Ectodermal cell (in vitro differentiated cells): ENCODE results near the gene TLR9.

ENCODE experiments used
- H3K27ac ChIP-seq: 2 replicates; pipeline ENCODE4 v1.7.0; 2013; ENCODE audit warnings: mild to moderate bottlenecking, low read depth, low read length; ENCODE audit not compliant: insufficient read depth, poor library complexity, severe bottlenecking
- H3K27me3 ChIP-seq: 2 replicates; pipeline ENCODE4 v1.7.0; 2013; ENCODE audit warnings: mild to moderate bottlenecking, low read length; ENCODE audit not compliant: insufficient read depth, control insufficient read depth, poor library complexity, severe bottlenecking
- H3K36me3 ChIP-seq: one replicate; pipeline ENCODE4 v1.7.0; 2013; ENCODE audit warnings: low read length; ENCODE audit not compliant: control insufficient read depth, insufficient read depth
- H3K4me1 ChIP-seq: one replicate; pipeline ENCODE4 v1.7.0; 2013; ENCODE audit warnings: low read length; ENCODE audit not compliant: control insufficient read depth, insufficient read depth
- H3K4me3 ChIP-seq: 2 replicates; pipeline ENCODE4 v1.7.0; 2013; ENCODE audit warnings: low read depth, low read length, control low read depth; ENCODE audit not compliant: insufficient read depth
- H3K9me3 ChIP-seq: 2 replicates; pipeline ENCODE4 v1.7.0; 2013; ENCODE audit warnings: mild to moderate bottlenecking, low read length, moderate library complexity; ENCODE audit not compliant: control insufficient read depth
- WGBS, 2 experiments: methylation state at CpG; one replicate each; pipeline ENCODE4 v1.1.7; 2013; ENCODE audit warnings: missing lambda C conversion rate in 2 of 2; 5-methylcytosine and 5-hydroxymethylcytosine counted together

Gene TLR9

DNA sequence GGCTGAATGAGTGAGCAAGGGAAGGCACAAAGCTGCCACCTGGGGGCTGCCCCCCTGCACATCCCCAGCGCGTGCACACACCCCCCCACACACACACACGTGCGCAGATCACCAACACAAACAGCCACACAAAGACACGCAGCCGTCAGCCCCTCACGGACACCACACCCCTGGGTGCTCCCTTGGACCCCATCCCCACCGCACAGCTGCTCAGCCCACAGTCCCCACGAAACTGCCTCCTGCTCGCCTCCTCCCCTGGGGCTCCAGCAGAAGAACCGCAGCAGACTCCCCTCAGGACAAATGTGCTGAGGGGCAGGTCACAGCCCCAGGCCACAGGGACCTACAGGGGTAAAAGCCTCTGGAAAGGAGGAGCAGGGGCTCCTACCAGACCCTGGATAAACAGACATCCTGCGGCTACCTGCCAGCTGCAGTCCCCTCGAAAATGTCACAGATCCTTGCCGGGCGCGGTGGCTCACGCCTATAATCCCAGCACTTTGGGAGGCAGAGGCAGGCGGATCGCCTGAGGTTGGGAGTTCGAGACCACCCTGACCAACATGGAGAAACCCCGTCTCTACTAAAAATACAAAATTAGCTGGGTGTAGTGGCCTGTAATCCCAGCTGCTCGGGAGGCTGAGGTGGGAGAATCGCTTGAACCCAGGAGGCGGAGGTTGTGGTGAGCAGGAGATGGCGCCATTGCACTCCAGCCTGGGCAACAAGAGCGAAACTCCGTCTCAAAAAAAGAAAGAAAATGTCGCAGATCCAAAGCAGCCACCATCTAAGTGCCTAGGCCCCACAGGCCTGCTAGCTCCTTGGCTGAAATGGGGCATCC, 7.0 kb upstream of the TLR9 start:
- H3K36me3 ChIP-seq: no peaks in the 10 kb centered on the region
- H3K27ac ChIP-seq: no peak overlapping the region
- no peaks in the 10 kb centered on the region for H3K9me3 ChIP-seq
- peaks cover under 1% of the 10 kb centered on the region for H3K4me1 ChIP-seq
- H3K27me3 ChIP-seq: no peaks in the 10 kb centered on the region
- H3K4me3 ChIP-seq: no peak overlapping the region
- 89 to 90% methylated on average over 28 of the region's 28 CpGs for WGBS, 2 experiments

DNA sequence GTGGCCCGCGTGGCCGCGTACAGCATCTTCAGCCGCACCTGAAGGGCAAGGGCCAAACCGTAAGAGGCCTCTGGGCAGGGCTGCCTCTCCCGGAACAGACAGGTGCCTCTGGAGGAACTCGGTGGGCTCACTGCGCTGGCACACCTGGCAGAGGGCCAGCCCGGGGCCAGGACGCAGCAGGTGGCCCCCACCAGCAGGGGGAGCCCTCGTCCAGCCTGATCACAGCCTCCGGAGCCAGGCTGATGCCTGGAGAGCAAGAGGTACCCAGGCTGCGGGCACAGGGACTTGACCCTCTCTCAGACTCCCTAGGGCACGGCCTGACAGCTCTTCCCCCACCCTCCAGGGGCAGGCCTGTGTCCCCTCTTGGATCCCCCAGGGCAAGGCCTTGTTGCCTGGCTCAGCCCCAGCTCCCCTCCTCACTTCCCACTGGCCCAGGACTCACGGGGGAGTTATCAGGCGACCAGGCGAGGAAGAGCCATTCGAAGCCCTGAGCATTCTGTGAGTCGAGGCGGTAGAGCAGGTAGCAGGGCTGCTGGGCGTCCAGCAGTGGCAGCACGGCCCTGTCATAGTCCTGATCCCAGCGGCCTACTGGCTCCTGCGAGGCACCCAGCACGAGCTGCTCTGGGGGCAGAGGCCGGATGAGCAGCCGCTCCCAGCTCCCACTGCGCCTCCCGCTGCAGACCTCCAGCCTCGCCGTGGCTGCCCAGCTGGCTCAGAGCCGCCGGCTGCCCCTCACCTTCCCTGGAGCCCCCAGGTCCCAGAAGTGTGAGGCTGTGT, 6.2 kb upstream of the TLR9 start:
- Histone ChIP-seq H3K4me1 (no peaks in the 10 kb centered on the region), H3K27me3 (no peaks in the 10 kb centered on the region), H3K4me3 (no peak overlapping the region), H3K36me3 (no peaks in the 10 kb centered on the region), H3K9me3 (no peaks in the 10 kb centered on the region), H3K27ac (no peak overlapping the region)
- WGBS, 2 experiments: 86 to 87% methylated on average over 34 of the region's 34 CpGs

DNA sequence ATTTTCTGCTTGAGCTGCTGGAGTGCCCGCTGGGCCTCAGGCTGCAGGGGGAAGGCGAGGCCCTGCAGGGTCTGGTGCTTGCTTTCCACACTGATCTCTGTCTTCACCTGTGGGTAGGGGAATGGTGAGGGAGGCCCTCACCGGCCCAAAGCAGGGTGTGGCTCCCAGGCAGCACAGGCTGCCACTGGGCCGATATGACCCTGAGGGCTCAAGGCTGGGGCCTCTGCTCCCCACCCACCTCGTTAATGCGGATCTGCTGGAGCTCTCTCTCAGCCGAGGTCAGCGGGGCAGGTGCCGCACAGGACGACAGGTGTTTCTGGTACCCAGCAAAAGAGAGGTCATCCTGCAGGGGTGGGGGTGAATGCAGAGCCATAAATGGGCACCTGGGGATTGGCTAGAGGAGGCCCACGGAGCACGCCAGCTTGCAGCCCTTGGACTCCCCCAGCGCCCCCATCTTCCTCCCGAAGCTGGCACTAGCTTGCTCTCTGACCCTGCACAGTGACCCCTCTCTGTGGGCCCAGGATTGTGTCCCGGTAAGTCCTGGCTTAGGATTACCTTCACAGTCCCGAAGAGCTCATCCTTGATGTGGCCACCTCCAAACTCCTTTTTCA, 5.5 kb upstream of the TLR9 start:
- Histone ChIP-seq H3K4me1 (no peaks in the 10 kb centered on the region), H3K36me3 (no peaks in the 10 kb centered on the region), H3K27me3 (no peaks in the 10 kb centered on the region), H3K27ac (no peak overlapping the region), H3K4me3 (no peak overlapping the region), H3K9me3 (no peaks in the 10 kb centered on the region)
- WGBS, 2 experiments: 96 to 97% methylated on average over 16 of the region's 16 CpGs

DNA sequence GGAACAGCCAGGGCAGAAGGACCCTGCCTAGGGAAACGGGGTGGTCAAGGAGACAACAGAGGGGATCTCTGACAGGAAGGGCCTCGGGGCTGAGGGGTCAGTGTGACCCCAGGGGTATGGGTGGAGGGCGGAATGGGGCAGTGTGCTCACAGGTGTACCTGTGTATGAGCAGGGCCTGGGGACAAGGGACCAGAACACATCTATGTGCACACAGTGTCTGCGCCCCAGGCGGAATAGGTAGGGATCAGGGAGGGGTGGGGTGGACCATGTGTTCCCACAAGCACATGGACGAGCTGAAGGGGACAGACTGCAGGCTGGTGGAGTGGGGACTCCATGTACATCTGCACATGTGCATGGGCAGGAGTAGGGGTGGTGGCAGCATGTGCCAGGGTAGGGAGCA, 5.0 kb upstream of the TLR9 start:
- Histone ChIP-seq H3K27me3 (no peaks in the 10 kb centered on the region), H3K27ac (no peak overlapping the region), H3K4me3 (no peak overlapping the region), H3K4me1 (no peaks in the 10 kb centered on the region), H3K36me3 (no peaks in the 10 kb centered on the region), H3K9me3 (no peaks in the 10 kb centered on the region)
- 93 to 94% methylated on average over 6 of the region's 6 CpGs for WGBS, 2 experiments

DNA sequence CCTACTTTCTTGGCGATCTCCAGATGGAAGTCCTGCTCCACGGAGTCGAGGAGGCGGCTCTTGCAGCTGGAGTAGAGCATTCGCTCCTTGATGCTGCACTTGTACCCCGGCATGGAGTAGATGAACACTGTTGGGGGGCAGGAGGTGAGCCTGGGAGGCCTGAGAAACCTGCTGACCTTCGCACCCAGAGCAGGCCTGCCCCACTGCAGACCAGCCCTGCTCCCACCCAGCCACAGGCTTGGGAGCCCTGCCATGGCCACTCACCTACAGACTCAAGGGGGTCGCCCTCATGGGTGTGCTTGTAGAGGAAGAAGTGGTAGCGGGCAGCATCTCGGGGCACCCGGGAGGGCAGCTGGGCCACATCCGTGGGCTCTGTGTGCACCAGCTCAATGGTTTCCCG, 4.2 kb upstream of the TLR9 start:
- WGBS, 2 experiments: 93 to 94% methylated on average over 13 of the region's 13 CpGs
- Histone ChIP-seq H3K27me3 (no peaks in the 10 kb centered on the region), H3K4me1 (no peaks in the 10 kb centered on the region), H3K4me3 (no peak overlapping the region), H3K9me3 (no peaks in the 10 kb centered on the region), H3K36me3 (no peaks in the 10 kb centered on the region), H3K27ac (no peak overlapping the region)

DNA sequence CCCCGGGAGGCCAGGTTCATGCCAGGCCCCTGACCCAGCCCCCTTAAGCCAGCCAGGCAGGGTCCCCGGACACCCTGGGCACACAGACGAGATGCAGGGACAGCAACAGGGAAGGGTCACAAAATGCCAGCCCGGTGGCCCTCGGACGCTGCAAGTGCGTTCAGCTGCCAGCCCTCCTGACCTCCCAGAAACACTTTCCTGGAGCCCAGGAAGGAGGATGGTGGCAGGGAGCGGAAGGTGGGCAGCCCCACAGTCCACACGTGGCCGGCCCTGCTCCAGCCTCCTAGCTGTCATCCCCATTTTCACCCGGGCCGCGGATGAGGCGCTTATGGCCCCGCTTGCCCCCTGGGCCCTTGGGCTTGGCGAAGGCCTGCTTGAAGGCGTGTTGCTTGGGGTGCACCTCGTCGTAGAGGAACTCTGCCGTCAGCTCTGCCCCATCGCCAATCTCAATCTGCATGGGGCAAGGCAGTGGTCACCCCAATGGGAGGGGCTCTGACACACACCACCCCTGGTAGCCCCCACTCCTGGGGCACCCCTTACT, 3.4 kb upstream of the TLR9 start:
- H3K4me1 ChIP-seq: no peaks in the 10 kb centered on the region
- H3K36me3 ChIP-seq: no peaks in the 10 kb centered on the region
- 95% methylated on average over 21 of the region's 21 CpGs for WGBS, 2 experiments
- H3K27ac ChIP-seq: no peak overlapping the region
- no peaks in the 10 kb centered on the region for H3K27me3 ChIP-seq
- H3K9me3 ChIP-seq: no peaks in the 10 kb centered on the region
- H3K4me3 ChIP-seq: no peak overlapping the region

DNA sequence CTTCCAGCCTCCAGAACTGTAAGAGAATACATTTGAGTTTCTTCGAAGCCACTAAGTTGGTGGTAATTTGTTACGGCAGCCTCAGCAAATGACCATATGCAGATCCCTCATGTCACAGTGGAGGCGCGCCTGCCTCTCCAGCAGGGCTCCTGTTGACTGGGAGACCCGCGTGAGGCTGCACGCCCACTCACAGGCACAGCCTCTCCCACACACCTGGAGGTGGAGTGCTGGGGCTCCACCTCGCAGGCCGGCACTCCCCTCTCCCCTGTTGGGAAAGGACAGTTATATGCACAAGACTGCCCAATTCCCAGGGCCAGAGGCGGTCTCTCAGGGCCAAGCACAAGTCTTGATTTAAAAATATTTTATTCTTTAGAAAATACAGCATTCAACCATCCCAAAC, 2.8 kb upstream of the TLR9 start:
- Histone ChIP-seq H3K4me1 (no peaks in the 10 kb centered on the region), H3K4me3 (no peak overlapping the region), H3K27ac (no peak overlapping the region), H3K9me3 (no peaks in the 10 kb centered on the region), H3K36me3 (no peaks in the 10 kb centered on the region), H3K27me3 (no peaks in the 10 kb centered on the region)
- WGBS, 2 experiments: 86 to 88% methylated on average over 10 of the region's 10 CpGs

DNA sequence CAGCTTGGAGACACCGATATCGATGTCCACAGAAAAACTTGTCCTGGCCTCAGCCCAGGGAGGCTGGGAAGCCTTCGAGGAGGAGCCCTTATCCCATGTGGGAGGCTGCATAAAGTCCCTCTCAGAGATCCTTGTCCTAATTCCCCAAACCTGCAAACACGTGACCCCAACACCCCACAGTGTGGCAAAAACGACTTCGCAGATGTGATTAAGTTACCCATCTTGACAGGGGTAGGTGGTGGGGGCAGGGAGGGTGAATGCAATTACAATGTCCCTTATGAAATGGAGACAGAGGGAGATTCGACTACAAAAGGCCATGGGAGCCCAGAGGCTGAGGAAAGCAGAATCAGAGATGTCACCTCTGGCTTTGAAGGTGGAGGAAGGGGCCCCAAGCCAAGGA, 2.3 kb upstream of the TLR9 start:
- H3K9me3 ChIP-seq: no peaks in the 10 kb centered on the region
- H3K27ac ChIP-seq: no peak overlapping the region
- H3K4me1 ChIP-seq: no peaks in the 10 kb centered on the region
- no peaks in the 10 kb centered on the region for H3K27me3 ChIP-seq
- no peaks in the 10 kb centered on the region for H3K36me3 ChIP-seq
- no peak overlapping the region for H3K4me3 ChIP-seq
- WGBS, 2 experiments: 92% methylated on average over 6 to 7 of the region's 7 CpGs

DNA sequence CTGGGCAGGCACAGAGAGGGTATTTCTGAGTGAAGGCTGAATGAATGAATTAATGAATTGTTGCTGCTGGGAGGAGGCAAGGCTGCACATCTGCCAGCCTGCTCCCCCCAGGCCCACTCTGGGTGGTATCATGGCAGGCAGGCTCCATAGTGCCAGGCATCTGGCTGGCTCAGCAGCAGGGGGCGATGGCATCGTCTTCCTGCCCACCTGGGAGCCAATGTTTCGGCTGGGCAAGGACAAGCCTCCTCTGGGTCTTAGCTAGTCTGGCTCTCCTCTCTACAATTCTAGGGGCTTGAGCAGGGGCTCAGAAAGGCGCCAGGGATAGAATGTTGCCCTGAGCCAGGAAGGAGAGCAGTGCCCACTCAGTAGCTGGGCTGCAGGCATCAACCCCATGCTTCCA, 1.7 kb upstream of the TLR9 start:
- Histone ChIP-seq H3K4me1 (no peaks in the 10 kb centered on the region), H3K9me3 (no peaks in the 10 kb centered on the region), H3K36me3 (no peaks in the 10 kb centered on the region), H3K4me3 (no peak overlapping the region), H3K27me3 (no peaks in the 10 kb centered on the region), H3K27ac (no peak overlapping the region)
- WGBS, 2 experiments: 72 to 78% methylated on average over 4 of the region's 4 CpGs

DNA sequence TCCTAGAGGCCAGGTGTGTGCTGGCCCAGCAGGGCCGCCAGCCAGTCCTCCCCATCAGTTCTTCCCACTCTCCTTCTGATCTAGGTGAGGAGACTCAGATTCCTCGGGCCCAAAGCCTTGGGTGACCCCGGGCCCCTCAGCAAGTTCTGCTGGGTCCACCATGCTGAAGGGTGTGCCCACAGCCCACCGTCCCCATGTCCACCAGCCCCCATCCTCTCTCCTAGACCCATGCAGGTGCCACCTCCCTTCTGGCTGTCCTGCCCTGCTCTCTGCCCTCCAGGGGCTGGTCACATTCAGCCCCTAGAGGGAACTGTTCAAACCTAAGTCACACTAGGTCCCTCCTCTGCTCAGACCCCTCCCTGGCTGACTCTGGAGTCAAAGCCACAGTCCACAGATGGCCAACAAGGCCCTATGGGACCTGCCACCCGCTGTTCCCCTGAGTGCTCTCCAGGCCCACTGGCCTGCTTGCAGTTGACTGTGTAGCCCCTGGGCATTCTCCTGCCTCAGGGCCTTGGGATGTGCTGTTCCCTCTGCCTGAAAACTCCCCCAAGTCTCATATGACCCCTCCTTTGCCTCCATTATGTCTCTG, 878 bp upstream of the TLR9 start:
- Histone ChIP-seq H3K4me1 (no peaks in the 10 kb centered on the region), H3K36me3 (no peaks in the 10 kb centered on the region), H3K4me3 (no peak overlapping the region), H3K9me3 (no peaks in the 10 kb centered on the region), H3K27me3 (no peaks in the 10 kb centered on the region), H3K27ac (no peak overlapping the region)
- WGBS, 2 experiments: 92 to 94% methylated on average over 5 of the region's 5 CpGs
